Kidney (tissue), 14 donors: ENCODE data around the gene BCL2L13. TPM values are rescaled to one million over a fixed set of nuclear protein-coding genes. Genes with fewer than 3 reads are reported as not detected.

ENCODE experiments used
- DNase-seq, 5 donors: peaks; one replicate each; pipeline ENCODE4 v3.0.0-alpha.2; 2013 to 2020
- FAIRE-seq: peaks from 2 replicates; lab custom pipeline; 2012; peaks lifted over from hg19 to GRCh38; lab: Jason Lieb, UNC
- H3K27ac ChIP-seq, 2 donors: one replicate each; pipeline ENCODE4 v1.7.0; 2013; ENCODE audit warnings: low read depth in 2 of 2, low read length in 2 of 2, inconsistent platforms in 1 of 2
- H3K27me3 ChIP-seq: one replicate; pipeline ENCODE4 v1.7.1; 2013; ENCODE audit warnings: low read length, inconsistent platforms; ENCODE audit not compliant: control insufficient read depth, insufficient read depth
- H3K36me3 ChIP-seq, 3 donors: one replicate each; pipeline versions ENCODE4 v1.7.0 to v1.7.1; 2013; ENCODE audit warnings: low read length in 3 of 3, control low read depth in 1 of 3, inconsistent platforms in 1 of 3; ENCODE audit not compliant: insufficient read depth in 3 of 3, control insufficient read depth in 2 of 3
- H3K4me1 ChIP-seq, 3 donors: one replicate each; pipeline versions ENCODE4 v1.7.0 to v1.7.1; 2013; ENCODE audit warnings: low read length in 3 of 3, inconsistent platforms in 1 of 3, low read depth in 1 of 3; ENCODE audit not compliant: control insufficient read depth in 2 of 3, insufficient read depth in 2 of 3
- H3K4me3 ChIP-seq, 3 donors: one replicate each; pipeline versions ENCODE4 v1.7.0 to v1.8.1; 2013; ENCODE audit warnings: low read length in 3 of 3, control low read depth in 1 of 3, inconsistent platforms in 1 of 3
- H3K9ac ChIP-seq, 3 donors: one replicate each; pipeline versions ENCODE4 v1.7.0 to v1.7.1; 2013; ENCODE audit warnings: low read length in 3 of 3, control low read depth in 1 of 3, inconsistent platforms in 1 of 3
- H3K9me3 ChIP-seq, 3 donors: one replicate each; pipeline versions ENCODE4 v1.7.0 to v1.7.1; 2013; ENCODE audit warnings: low read length in 3 of 3, control low read depth in 1 of 3, inconsistent platforms in 1 of 3; ENCODE audit not compliant: control insufficient read depth in 2 of 3, insufficient read depth in 1 of 3
- CTCF ChIP-seq: IDR thresholded peaks from 3 replicates; pipeline ENCODE4 v1.5.1; 2012; ENCODE audit warnings: mild to moderate bottlenecking, moderate library complexity, borderline replicate concordance; ENCODE audit not compliant: insufficient read depth; ENCODE audit errors: extremely low read depth
- intact Hi-C: fragments of 100-400 bp; cut with DNase I; formaldehyde crosslinking; loops from one replicate; pipeline ENCODE4 v1.11.1; 2022
- polyA plus RNA-seq: library from polyadenylated mRNA; stranded (reverse); fragments of 350-450 nt; fragmentation: Illumina TruSeq; extraction: RNeasy Lipid Tissue Mini Kit (QIAGEN cat#74804); gene quantifications from one replicate; pipeline ENCODE4 v1.2.3, GENCODE V29; 2014; ENCODE audit warnings: low read depth, low replicate concordance; ENCODE audit not compliant: insufficient read depth
- total RNA-seq: library from RNA; stranded (reverse); fragmentation: NEBNext Ultra II Directional; extraction: Animal tissue kit (Norgen Biotek cat#: 25700); gene quantifications from one replicate; pipeline ENCODE4 v1.2.1, GENCODE V29; 2021
- donor health status: control.
- donor health status: control.
- donor health status: control.
- donor health status: control.
- donor health status: control.
- donor health status: DM: yes; HTN: yes; CAD: no.
- donor health status: Normal renal cell carcinoma (clear cell type).

The BCL2L13 gene
- total and polyA plus RNA-seq, 2 donors from 2014 or later: 43.8 to 50.5 TPM

- FAIRE-seq: no peak
- intact Hi-C loops: no loop called here
- Histone ChIP-seq H3K27me3 (no peaks in the 10 kb centered on the region), H3K27ac (peak overlapping the region in 1 of 2 donors; percentile 64), H3K4me1 (peaks cover 0 to 7% (median 0%) of the 10 kb centered on the region in 3 donors), H3K36me3 (no peaks in the 10 kb centered on the region), H3K9me3 (no peaks in the 10 kb centered on the region), H3K4me3 (peak overlapping the region in 2 of 3 donors; percentile 36 to 47), H3K9ac (no peak overlapping the region)
- TF ChIP-seq CTCF: no peak
- peak in 2 of 5 donors; percentile 28 to 73 for DNase-seq
These were observed 139.1 kb downstream of the BCL2L13 start for GRCh38 chr22:17777717-17778044.

- DNase-seq (peak in 1 of 5 donors; percentile 26), FAIRE-seq (no peak)
- no peak overlapping the region for H3K27ac ChIP-seq
- peaks cover 0 to 1% (median 0%) of the 10 kb centered on the region in 3 donors for H3K4me1 ChIP-seq
- no peaks in the 10 kb centered on the region for H3K9me3 ChIP-seq
- H3K4me3 ChIP-seq: no peak overlapping the region
- TF ChIP-seq CTCF: no peak
- H3K9ac ChIP-seq: no peak overlapping the region
- no peaks in the 10 kb centered on the region for H3K27me3 ChIP-seq
- H3K36me3 ChIP-seq: no peaks in the 10 kb centered on the region
- intact Hi-C loops: no loop called here
These were observed 139.9 kb downstream of the BCL2L13 start for GRCh38 chr22:17778412-17778976.

GRCh38 chr22:17779286-17780115, 140.9 kb downstream of the BCL2L13 start:
- no peak for TF ChIP-seq CTCF
- peak in 2 of 5 donors; percentile 39 to 60 for DNase-seq
- Histone ChIP-seq H3K4me1 (no peaks in the 10 kb centered on the region), H3K27ac (no peak overlapping the region), H3K9ac (no peak overlapping the region), H3K27me3 (no peaks in the 10 kb centered on the region), H3K4me3 (no peak overlapping the region), H3K36me3 (no peaks in the 10 kb centered on the region), H3K9me3 (no peaks in the 10 kb centered on the region)
- intact Hi-C loops: no loop called here
- no peak for FAIRE-seq
